ENCODE measurements around the gene NCAPD3. TPM values are rescaled to one million over a fixed set of nuclear protein-coding genes. Genes with fewer than 3 reads are reported as not detected.

Gene NCAPD3
- total RNA-seq, 2 experiments from 2014 or later = 25.7 to 29.6 TPM

- H3K9me3 ChIP-seq (ENCODE audit: control insufficient read depth in 1 of 2, insufficient read depth in 1 of 2, low read length in 2 of 2) = no peaks in the 10 kb centered on the region
- CTCF ChIA-PET = no interaction called here
- DNase-seq (no peak), ATAC-seq (ENCODE audit: poor library complexity) (no peak)
- intact Hi-C loops (cut with DNase I, micrococcal nuclease) = no loop called here
- Mint-ChIP-seq H3K36me3 (ENCODE audit: low read depth) (peaks cover 89% of the 10 kb centered on the region), H3K4me1 (ENCODE audit: low read depth) (no peaks in the 10 kb centered on the region), H3K27me3 (no peaks in the 10 kb centered on the region), H3K4me3 (no peak overlapping the region), H3K27ac (no peak overlapping the region), H3K9me3 (no peaks in the 10 kb centered on the region)
- H3K4me1 ChIP-seq (ENCODE audit: insufficient read depth, low read length) = no peaks in the 10 kb centered on the region
- H3K27me3 ChIP-seq (ENCODE audit: control insufficient read depth in 1 of 2, insufficient read depth in 2 of 2, low read length in 2 of 2) = no peaks in the 10 kb centered on the region
- TF ChIP-seq CTCF (IDR thresholded peaks at IDR 0.05) = no peak
- H3K4me3 ChIP-seq (ENCODE audit: low read length) = no peak overlapping the region
- H3K36me3 ChIP-seq (ENCODE audit: insufficient read depth, low read length) = peaks cover 59% of the 10 kb centered on the region
- POLR2A ChIA-PET = no interaction called here
- no peak overlapping the region for H3K27ac ChIP-seq (ENCODE audit: low read depth in 1 of 2, low read length in 2 of 2)
These were observed 47.5 kb downstream of the NCAPD3 start for GRCh38 chr11:134176284-134176683.

DNA sequence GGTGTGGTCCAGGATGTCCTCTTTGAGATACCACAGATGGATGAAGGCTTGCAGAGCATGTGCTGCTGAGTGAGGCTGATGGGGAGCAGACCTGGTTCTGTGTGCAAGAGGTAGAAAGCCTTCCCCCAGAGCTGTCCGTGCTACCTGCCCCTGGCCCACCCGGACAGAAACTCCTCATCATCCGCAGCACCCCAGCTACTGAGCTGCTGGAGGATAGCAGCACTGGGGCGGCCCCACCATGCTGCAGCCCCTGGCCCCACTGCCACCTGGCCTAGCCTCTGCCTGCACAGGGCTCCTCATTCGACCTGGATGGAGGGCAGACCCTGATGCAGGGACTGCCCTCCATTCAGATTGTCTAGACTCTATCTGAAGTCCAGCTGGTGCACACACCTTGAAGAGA, 50.5 kb downstream of the NCAPD3 start:
- Histone ChIP-seq H3K4me1 (ENCODE audit: insufficient read depth, low read length) (no peaks in the 10 kb centered on the region), H3K27ac (ENCODE audit: low read depth in 1 of 2, low read length in 2 of 2) (no peak overlapping the region), H3K4me3 (ENCODE audit: low read length) (no peak overlapping the region), H3K36me3 (ENCODE audit: insufficient read depth, low read length) (peaks cover 68% of the 10 kb centered on the region), H3K9me3 (ENCODE audit: control insufficient read depth in 1 of 2, insufficient read depth in 1 of 2, low read length in 2 of 2) (no peaks in the 10 kb centered on the region), H3K27me3 (ENCODE audit: control insufficient read depth in 1 of 2, insufficient read depth in 2 of 2, low read length in 2 of 2) (no peaks in the 10 kb centered on the region)
- Mint-ChIP-seq H3K27ac (no peak overlapping the region), H3K27me3 (no peaks in the 10 kb centered on the region), H3K4me3 (no peak overlapping the region), H3K9me3 (no peaks in the 10 kb centered on the region), H3K4me1 (ENCODE audit: low read depth) (no peaks in the 10 kb centered on the region), H3K36me3 (ENCODE audit: low read depth) (peaks cover 91% of the 10 kb centered on the region)
- DNase-seq (no peak), ATAC-seq (ENCODE audit: poor library complexity) (no peak)
- TF ChIP-seq CTCF (IDR thresholded peaks at IDR 0.05) = no peak
- CTCF ChIA-PET = interaction anchor here (1.2 kb wide), 1 partner anchor 10 kb away, joined by 4 read pairs; no protein-coding TSS in a partner anchor
- intact Hi-C loops (cut with DNase I, micrococcal nuclease) = no loop called here
- POLR2A ChIA-PET = no interaction called here

DNA sequence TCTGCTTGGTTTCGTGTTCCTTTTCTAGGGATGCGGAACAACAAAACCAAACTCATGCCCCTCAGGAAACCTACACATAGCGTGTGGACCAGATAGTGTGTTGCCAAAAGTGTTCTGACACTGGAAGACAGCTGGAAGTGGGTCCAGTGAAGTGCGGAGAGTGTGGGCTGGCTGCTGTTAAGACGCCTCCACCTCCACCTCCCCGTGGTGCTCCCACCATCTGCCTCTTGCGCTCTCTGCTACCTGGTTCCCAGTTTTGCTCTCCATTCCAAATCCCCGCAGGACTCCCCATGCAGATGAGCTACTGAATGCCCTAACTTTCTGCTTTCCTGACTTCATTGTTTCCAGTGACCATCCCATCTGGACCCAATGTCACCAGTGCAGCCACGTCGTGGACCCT, 51.8 kb downstream of the NCAPD3 start:
- intact Hi-C loops (cut with DNase I, micrococcal nuclease) = no loop called here
- no peak for TF ChIP-seq CTCF (IDR thresholded peaks at IDR 0.05)
- H3K36me3 Mint-ChIP-seq (ENCODE audit: low read depth) = peaks cover 87% of the 10 kb centered on the region
- DNase-seq (no peak), ATAC-seq (ENCODE audit: poor library complexity) (no peak)
- H3K4me1 ChIP-seq (ENCODE audit: insufficient read depth, low read length) = no peaks in the 10 kb centered on the region
- ChIA-PET POLR2A (no interaction called here), CTCF (no interaction called here)
- no peak overlapping the region for H3K27ac ChIP-seq (ENCODE audit: low read depth in 1 of 2, low read length in 2 of 2)
- H3K9me3 Mint-ChIP-seq = no peaks in the 10 kb centered on the region
- H3K4me1 Mint-ChIP-seq (ENCODE audit: low read depth) = no peaks in the 10 kb centered on the region
- H3K36me3 ChIP-seq (ENCODE audit: insufficient read depth, low read length) = peaks cover 65% of the 10 kb centered on the region
- H3K9me3 ChIP-seq (ENCODE audit: control insufficient read depth in 1 of 2, insufficient read depth in 1 of 2, low read length in 2 of 2) = no peaks in the 10 kb centered on the region
- no peak overlapping the region for H3K4me3 Mint-ChIP-seq
- H3K27me3 ChIP-seq (ENCODE audit: control insufficient read depth in 1 of 2, insufficient read depth in 2 of 2, low read length in 2 of 2) = no peaks in the 10 kb centered on the region
- no peak overlapping the region for H3K27ac Mint-ChIP-seq
- H3K27me3 Mint-ChIP-seq = no peaks in the 10 kb centered on the region
- H3K4me3 ChIP-seq (ENCODE audit: low read length) = no peak overlapping the region
